ENCODE results near the gene ZNF197. TPM values are rescaled to one million over a fixed set of nuclear protein-coding genes. Genes with fewer than 3 reads are reported as not detected.

ZNF197 gene
- total RNA-seq: 68.2 TPM

DNA sequence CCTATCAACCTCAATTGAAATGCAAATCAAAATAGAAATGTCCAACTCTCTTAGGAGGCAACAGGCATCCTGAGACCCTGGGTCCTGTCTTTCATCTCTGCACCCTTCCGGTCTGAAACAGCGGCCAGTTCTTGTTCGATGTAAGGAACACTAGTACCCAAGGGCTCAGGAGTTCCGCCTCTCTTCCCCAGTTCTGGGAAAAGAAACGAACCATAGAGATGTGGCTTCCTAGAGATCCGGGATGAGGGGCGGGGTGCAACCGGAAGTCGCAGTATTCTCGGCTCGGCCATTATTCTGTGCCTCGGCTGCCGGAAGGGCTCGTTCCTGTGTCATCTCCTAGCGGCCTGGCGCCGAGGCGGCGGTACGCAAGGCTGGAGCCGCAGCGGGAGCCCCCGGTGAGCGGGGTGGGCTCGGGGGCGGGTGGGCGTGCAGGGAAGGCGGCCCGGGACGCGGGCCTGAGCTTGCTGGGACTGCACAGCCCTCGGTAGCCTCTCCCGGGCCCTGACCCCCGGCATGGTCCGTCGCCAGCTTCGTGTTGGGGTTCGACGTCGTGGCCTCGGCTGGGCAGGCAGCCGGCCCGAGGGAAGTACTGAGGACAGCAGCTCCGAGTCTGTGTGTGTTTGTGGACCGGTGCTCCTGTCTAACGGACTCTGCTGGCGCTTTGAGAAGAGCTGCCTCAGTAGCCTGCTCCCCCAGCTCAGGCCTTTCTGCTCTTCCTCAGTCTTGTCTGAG, at the start of gene ZNF197:
TSS of gene ZNF197 (plus strand) at position 288 of the 732 bp plus-strand sequence. CDS start 4,119 bp downstream, outside the sequence.

GRCh38 chr3:44584646-44585501, 40.0 kb upstream of the ZNF197 start, which contains the start of gene ZNF660:
Gene ZNF660 (plus strand): TSS chr3:44584964. CDS start chr3:44594194, 9,230 bp downstream.

DNA sequence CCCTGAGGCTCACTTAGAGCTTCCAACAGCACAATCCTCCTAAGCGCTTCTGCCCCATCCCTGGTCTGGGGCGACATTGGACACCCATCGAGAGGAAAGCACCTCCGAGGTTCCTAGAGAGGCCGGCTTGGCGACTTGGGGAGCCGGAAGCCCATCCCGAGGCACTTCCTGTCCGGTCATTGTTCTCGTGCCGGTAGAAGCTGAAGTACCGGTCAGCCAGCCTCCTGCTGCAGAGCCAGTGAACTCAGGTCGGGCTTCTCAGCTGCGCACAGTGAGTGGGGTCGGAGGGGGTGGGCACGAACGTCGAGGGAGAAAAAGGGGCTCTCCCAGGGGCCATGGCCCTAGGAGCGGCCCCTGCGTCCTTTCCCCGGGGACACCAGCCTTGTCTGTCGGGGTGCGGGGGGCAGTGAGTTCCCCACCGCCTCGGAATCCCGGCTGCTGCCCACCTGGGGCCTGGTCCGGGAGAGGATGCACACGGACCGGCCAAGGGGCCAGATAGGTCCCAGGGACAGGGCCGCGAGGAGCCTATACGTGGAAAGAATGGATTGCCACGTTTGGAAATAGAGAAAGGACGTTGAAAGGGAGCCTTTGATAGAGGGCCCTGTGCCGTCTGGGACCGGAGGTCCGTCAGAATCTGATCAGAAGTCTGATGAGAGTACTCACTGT, 23.9 kb downstream of the ZNF197 start, which contains the start of gene ZNF35:
TSS of gene ZNF35 (plus strand) at position 169 of the 666 bp plus-strand sequence. CDS start 2,336 bp downstream, outside the sequence.

Other genes starting within 250 kb of the ZNF197 start
- 49.8 TPM for gene ZNF445, start 147.4 kb upstream of the ZNF197 start, total RNA-seq
- 47.3 TPM for gene ZKSCAN7, start 69.8 kb upstream of the ZNF197 start, total RNA-seq
- gene ZNF660, start 40.1 kb upstream of the ZNF197 start, total RNA-seq: 28.5 TPM
- gene ZNF35, start 23.7 kb downstream of the ZNF197 start, total RNA-seq: 42.3 TPM
- 14.1 TPM for gene ZNF502, start 87.6 kb downstream of the ZNF197 start, total RNA-seq
- gene ZNF501, start 104.6 kb downstream of the ZNF197 start, total RNA-seq: 25.0 TPM
- 25.0 TPM for gene KIAA1143, start 136.6 kb downstream of the ZNF197 start, total RNA-seq
- gene KIF15, start 136.8 kb downstream of the ZNF197 start, total RNA-seq: 11.0 TPM
- 5.3 TPM for gene TMEM42, start 236.9 kb downstream of the ZNF197 start, total RNA-seq
- not detected for gene TGM4, start 249.6 kb downstream of the ZNF197 start, total RNA-seq